GM19043 (cell line): ENCODE measurements around the gene GNGT1.
A peak's percentile ranks its signal among the peaks of the same experiment; 100 is the strongest.

Experiments used
- ATAC-seq: cut with Tn5 transposase; IDR thresholded peaks from one replicate; pipeline ENCODE4 v1.9.1; 2021; ENCODE audit warnings: low read depth; ENCODE audit not compliant: unreplicated experiment

The GNGT1 gene

GRCh38 chr7:93906267-93906666 is at the start of gene GNGT1:
TSS of gene GNGT1 (plus strand) at chr7:93906567. CDS start at chr7:93906747, 180 bp downstream.
- ATAC-seq, result no peak

GRCh38 chr7:93858857-93859256 is 47.5 kb upstream of the GNGT1 start:
- no peak for ATAC-seq

GRCh38 chr7:93860261-93860660 is 46.1 kb upstream of the GNGT1 start:
- no peak for ATAC-seq

GRCh38 chr7:93861325-93861949 is 44.9 kb upstream of the GNGT1 start:
- no peak for ATAC-seq

GRCh38 chr7:93862651-93863050 is 43.7 kb upstream of the GNGT1 start:
- no peak for ATAC-seq

- ATAC-seq, result no peak
Observed at GRCh38 chr7:93866886-93867285, 39.5 kb upstream of the GNGT1 start.

- ATAC-seq, result no peak
Observed at GRCh38 chr7:93873998-93874574, 32.3 kb upstream of the GNGT1 start.

GRCh38 chr7:93877742-93878141 is 28.6 kb upstream of the GNGT1 start:
- no peak for ATAC-seq

- no peak for ATAC-seq
Observed at GRCh38 chr7:93879356-93879755, 27.0 kb upstream of the GNGT1 start.

GRCh38 chr7:93882468-93882867 is 23.9 kb upstream of the GNGT1 start:
- ATAC-seq, result no peak

- no peak for ATAC-seq
Observed at GRCh38 chr7:93883078-93883916, 23.1 kb upstream of the GNGT1 start.

GRCh38 chr7:93883917-93884345 is 22.4 kb upstream of the GNGT1 start:
- ATAC-seq, result no peak

GRCh38 chr7:93884541-93884940 is 21.8 kb upstream of the GNGT1 start:
- no peak for ATAC-seq

- no peak for ATAC-seq
Observed at GRCh38 chr7:93889261-93889660, 17.1 kb upstream of the GNGT1 start.

- ATAC-seq, result peak; percentile 63
Observed at GRCh38 chr7:93890041-93890463, 16.3 kb upstream of the GNGT1 start.

GRCh38 chr7:93890464-93891068 is 15.8 kb upstream of the GNGT1 start, which contains the start of gene TFPI2:
TSS of gene TFPI2 (minus strand) at chr7:93890753. CDS start at chr7:93890678, 75 bp downstream.
- ATAC-seq, result peak; percentile 45

GRCh38 chr7:93894426-93894825 is 11.9 kb upstream of the GNGT1 start:
- no peak for ATAC-seq

GRCh38 chr7:93894966-93895640 is 11.3 kb upstream of the GNGT1 start:
- no peak for ATAC-seq

- no peak for ATAC-seq
Observed at GRCh38 chr7:93895859-93896600, 10.3 kb upstream of the GNGT1 start.

GRCh38 chr7:93897680-93898079 is 8.7 kb upstream of the GNGT1 start:
- ATAC-seq, result no peak
